SU-DHL-6 (cell line): ENCODE data around the gene SEMA3C.

Experiments used
- H2AFZ ChIP-seq: fragments of 200-600 bp; sonication (generic); 2 replicates; pipeline ENCODE4 v1.6.1; 2014; ENCODE audit warnings: low read depth, mild to moderate bottlenecking, moderate library complexity, mixed read lengths, antibody characterized with exemption, low read length; ENCODE audit not compliant: severe bottlenecking
- H3F3A ChIP-seq: fragments of 200-600 bp; shearing (Covaris generic); 2 replicates; pipeline ENCODE4 v1.6.0; 2016; ENCODE audit warnings: antibody characterized with exemption, mild to moderate bottlenecking; ENCODE audit not compliant: insufficient read depth
- H3K27ac ChIP-seq: fragments of 200-600 bp; sonication (generic); 2 replicates; pipeline ENCODE4 v1.5.1; 2016; ENCODE audit warnings: low read depth, mild to moderate bottlenecking, low read length, moderate library complexity, mixed read lengths
- H3K27me3 ChIP-seq: fragments of 200-600 bp; sonication (generic), shearing (Covaris generic); 2 replicates; pipeline ENCODE4 v1.6.0; 2014; ENCODE audit warnings: mild to moderate bottlenecking, low read length
- H3K36me3 ChIP-seq: fragments of 200-600 bp; sonication (generic); 2 replicates; pipeline ENCODE4 v1.6.1; 2014; ENCODE audit warnings: mild to moderate bottlenecking, low read length, mixed read lengths
- H3K4me2 ChIP-seq: fragments of 300-600, 200-600 bp; shearing (Covaris generic), sonication (generic); 2 replicates; pipeline ENCODE4 v1.6.0; 2014; ENCODE audit warnings: low read length, low read depth, mild to moderate bottlenecking; ENCODE audit not compliant: poor library complexity, severe bottlenecking
- H3K4me3 ChIP-seq: fragments of 200-600 bp; sonication (generic); 2 replicates; pipeline ENCODE4 v1.5.1; 2014; ENCODE audit warnings: antibody characterized with exemption, low read length, mild to moderate bottlenecking, mixed read lengths; ENCODE audit not compliant: insufficient read depth, poor library complexity, severe bottlenecking
- H3K79me2 ChIP-seq: fragments of 200-600 bp; sonication (generic); 2 replicates; pipeline ENCODE4 v1.6.1; 2014; ENCODE audit warnings: mild to moderate bottlenecking, low read length, moderate library complexity; ENCODE audit not compliant: insufficient read depth
- H3K9ac ChIP-seq: fragments of 200-600 bp; sonication (generic); 2 replicates; pipeline ENCODE4 v1.7.0; 2014; ENCODE audit warnings: mild to moderate bottlenecking, low read length
- H3K9me2 ChIP-seq: fragments of 200-600 bp; sonication (generic); replicated peaks from 2 replicates; pipeline ENCODE4 v1.6.1; 2014; ENCODE audit warnings: low read length; ENCODE audit not compliant: insufficient read depth
- H3K9me3 ChIP-seq: fragments of 200-600 bp; sonication (generic); 2 replicates; pipeline ENCODE4 v1.6.1; 2014; ENCODE audit warnings: low read length, mixed read lengths; ENCODE audit not compliant: insufficient read depth
- H4K20me1 ChIP-seq: fragments of 200-600 bp; sonication (generic); 2 replicates; pipeline ENCODE4 v1.6.1; 2014; ENCODE audit warnings: low read depth, mild to moderate bottlenecking, antibody characterized with exemption, low read length, moderate library complexity, mixed read lengths
- EZH2phosphoT487 ChIP-seq: fragments of 200-600 bp; sonication (generic), shearing (Covaris generic); conservative IDR thresholded peaks from 2 replicates; pipeline ENCODE4 v1.6.1; 2018; ENCODE audit warnings: mild to moderate bottlenecking, antibody characterized with exemption, low read length, moderate library complexity, mixed read lengths
- TF ChIP-seq, protein P1 (sequence below): fragments of 200-600 bp; sonication (generic); IDR thresholded peaks from one replicate; pipeline ENCODE4 v1.5.1; 2017; ENCODE audit warnings: antibody characterized with exemption, mild to moderate bottlenecking, low read length, moderate library complexity; ENCODE audit not compliant: insufficient read depth, poor library complexity, severe bottlenecking

The SEMA3C gene

DNA sequence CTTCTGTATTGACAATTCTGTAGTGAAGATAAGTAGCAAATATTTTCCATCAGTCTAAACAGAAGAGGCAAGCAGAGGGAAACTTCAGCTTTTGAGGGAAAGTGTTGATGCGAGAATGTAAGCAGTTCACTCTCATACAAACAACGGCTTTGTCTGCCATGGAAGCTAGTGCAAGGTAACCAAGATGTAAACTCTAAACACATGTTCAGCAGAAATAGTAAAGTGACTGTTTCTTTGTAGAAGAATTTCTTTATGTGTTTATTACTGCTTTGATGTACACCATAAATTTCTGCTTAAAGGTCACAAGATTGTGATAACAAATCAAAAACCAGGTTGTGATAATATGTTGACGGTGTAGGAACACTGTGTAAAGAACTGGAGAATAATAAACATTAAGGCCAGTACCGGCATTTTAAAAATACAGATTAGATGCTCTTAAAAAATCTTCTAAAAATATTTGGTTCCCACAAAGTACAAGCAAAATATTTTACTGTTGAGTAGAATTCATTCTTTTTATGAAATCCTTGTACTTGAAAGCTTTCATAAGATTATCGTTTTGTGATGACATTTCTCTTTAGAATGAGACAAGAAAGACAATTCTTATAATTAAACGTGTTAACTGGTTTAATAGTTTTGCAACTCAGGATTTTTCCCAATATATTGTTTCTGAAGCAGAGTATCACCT, 34.2 kb downstream of the SEMA3C start:
- Histone ChIP-seq H3K9me3 (no peaks in the 10 kb centered on the region), H4K20me1 (no peaks in the 10 kb centered on the region; the same call in 1 of the 2 replicates), H3K79me2 (no peaks in the 10 kb centered on the region), H3K9ac (no peak overlapping the region), H3K9me2 (no peaks in the 10 kb centered on the region), H3F3A (no peaks in the 10 kb centered on the region), H3K4me2 (no peak overlapping the region), H3K27me3 (no peaks in the 10 kb centered on the region), H3K36me3 (no peaks in the 10 kb centered on the region), H2AFZ (no peak overlapping the region), H3K4me3 (no peak overlapping the region), H3K27ac (no peak overlapping the region)
- TF ChIP-seq EZH2phosphoT487: no peak
- TF ChIP-seq, protein P1, sequence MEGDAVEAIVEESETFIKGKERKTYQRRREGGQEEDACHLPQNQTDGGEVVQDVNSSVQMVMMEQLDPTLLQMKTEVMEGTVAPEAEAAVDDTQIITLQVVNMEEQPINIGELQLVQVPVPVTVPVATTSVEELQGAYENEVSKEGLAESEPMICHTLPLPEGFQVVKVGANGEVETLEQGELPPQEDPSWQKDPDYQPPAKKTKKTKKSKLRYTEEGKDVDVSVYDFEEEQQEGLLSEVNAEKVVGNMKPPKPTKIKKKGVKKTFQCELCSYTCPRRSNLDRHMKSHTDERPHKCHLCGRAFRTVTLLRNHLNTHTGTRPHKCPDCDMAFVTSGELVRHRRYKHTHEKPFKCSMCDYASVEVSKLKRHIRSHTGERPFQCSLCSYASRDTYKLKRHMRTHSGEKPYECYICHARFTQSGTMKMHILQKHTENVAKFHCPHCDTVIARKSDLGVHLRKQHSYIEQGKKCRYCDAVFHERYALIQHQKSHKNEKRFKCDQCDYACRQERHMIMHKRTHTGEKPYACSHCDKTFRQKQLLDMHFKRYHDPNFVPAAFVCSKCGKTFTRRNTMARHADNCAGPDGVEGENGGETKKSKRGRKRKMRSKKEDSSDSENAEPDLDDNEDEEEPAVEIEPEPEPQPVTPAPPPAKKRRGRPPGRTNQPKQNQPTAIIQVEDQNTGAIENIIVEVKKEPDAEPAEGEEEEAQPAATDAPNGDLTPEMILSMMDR: no peak

DNA sequence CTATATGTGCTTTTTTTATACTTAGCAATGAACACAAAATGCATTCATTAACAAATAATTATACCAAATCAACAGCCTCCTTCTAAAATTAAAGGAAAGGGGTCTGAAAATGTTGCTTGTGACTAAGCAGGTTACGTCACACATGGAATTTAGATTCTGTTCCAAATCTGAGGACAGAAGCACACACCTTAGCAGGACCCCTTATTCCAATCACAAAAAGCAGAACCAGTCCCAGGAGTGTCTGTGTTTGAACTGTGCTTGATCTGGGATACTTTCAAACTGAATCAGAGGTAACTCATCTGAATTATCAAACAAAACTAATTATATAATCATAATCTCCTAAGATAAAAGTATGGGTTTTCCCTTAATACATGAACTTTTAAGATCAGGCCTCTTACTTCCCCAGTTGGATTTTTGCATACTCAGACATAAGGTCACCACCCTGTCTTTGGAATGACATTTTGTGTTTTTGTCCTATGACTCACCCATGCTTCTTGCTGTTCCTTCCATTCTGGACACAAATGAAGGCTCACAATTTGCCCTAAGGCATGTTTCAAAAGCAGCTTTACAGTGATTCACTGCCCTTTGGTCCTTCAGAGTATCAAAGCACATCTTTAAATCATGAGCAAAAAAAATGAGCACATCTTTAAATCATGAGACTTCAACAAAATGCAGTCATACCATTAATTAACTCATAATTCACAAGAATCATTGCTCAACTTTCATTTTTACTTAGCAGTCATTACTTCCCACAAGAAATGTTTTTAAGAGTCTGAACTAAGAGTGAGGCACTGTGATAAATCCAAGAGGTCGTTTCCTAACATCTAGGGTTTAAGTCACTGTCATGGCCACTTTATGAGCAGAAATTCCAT, 35.5 kb downstream of the SEMA3C start:
- TF ChIP-seq EZH2phosphoT487: no peak
- TF ChIP-seq, protein P1: no peak
- H2AFZ ChIP-seq: no peak overlapping the region
- no peak overlapping the region for H3K9ac ChIP-seq

DNA sequence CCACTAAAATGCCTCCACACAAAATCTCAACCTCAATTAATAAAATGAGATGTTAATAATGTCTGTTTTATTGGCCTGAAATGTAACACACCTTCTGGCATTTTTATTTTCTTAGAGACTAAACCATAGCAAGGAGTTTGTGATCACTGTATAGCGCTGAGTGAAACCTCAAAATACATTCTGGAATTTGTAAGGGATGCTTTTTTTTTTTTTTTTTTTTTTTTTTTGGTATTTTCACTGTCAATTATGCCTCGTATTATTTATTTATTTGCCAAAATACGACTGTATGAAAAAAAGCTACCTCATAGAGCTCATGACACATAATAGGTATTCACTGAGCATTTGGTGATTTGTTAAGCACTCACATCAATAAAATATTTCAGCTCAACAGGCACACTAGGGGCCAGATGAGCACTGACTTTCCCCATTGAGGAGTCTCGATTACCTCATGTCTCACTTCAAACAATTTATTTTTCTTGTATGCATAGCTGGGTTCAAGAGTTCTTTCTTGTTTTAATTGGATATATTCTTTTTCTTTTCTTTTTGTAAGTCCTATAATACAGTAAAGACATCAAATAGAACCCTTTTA, 36.5 kb downstream of the SEMA3C start:
- no peaks in the 10 kb centered on the region for H3K36me3 ChIP-seq
- no peaks in the 10 kb centered on the region for H3K27me3 ChIP-seq
- H3K79me2 ChIP-seq: no peaks in the 10 kb centered on the region
- no peaks in the 10 kb centered on the region for H3K9me3 ChIP-seq
- H3K9me2 ChIP-seq: no peaks in the 10 kb centered on the region
- no peak overlapping the region for H3K4me2 ChIP-seq
- H3F3A ChIP-seq: no peaks in the 10 kb centered on the region
- H3K9ac ChIP-seq: no peak overlapping the region
- H4K20me1 ChIP-seq: no peaks in the 10 kb centered on the region; the same call in 1 of the 2 replicates
- H3K4me3 ChIP-seq: no peak overlapping the region
- no peak overlapping the region for H2AFZ ChIP-seq
- no peak overlapping the region for H3K27ac ChIP-seq
- TF ChIP-seq, protein P1: no peak
- TF ChIP-seq EZH2phosphoT487: no peak

More for the DNA sequence above, 35.5 kb downstream of the SEMA3C start:
- Histone ChIP-seq H4K20me1 (no peaks in the 10 kb centered on the region; the same call in 1 of the 2 replicates), H3K4me3 (no peak overlapping the region), H3K27me3 (no peaks in the 10 kb centered on the region), H3K79me2 (no peaks in the 10 kb centered on the region), H3K36me3 (no peaks in the 10 kb centered on the region), H3F3A (no peaks in the 10 kb centered on the region), H3K4me2 (no peak overlapping the region), H3K27ac (no peak overlapping the region), H3K9me2 (no peaks in the 10 kb centered on the region), H3K9me3 (no peaks in the 10 kb centered on the region)
